ENCODE data around the gene PLEKHG3. TPM values are rescaled to one million over a fixed set of nuclear protein-coding genes. Genes with fewer than 3 reads are reported as not detected.

Gene PLEKHG3
- total and polyA plus RNA-seq, 2 of the 13 experiments (the other 11 are each of a cell fraction or from before 2014, with no cell fraction given), result 7.1 to 9.8 TPM

DNA sequence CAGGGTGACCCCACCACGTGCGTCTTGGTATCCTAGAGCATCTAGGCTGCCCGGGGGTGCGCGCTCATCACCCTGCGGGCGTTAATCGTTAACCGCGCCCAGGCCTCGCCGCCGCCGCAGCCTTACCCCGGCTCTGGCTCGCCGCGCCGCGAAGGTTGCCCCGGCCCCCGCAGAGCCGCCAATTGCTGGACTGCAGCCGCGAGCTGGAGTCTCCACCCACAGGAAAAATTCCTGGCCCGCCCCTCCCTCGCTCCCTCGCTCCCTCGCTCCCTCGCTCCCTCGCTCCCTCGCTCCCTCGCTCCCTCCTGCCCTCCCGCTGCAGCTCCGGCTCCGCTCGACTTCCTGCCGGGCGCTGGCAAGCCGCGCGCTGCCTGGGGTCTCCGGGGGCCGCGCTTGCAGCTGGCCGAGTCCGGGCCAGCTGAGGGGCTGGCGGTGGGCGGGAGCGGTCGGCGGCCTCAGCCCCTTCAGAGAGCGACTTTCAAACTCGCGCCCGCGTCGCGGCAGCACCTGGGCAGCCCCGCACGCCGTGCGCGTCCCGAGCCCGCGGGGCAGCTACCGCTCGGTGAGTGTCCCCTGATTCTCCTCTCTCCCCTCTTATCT is at the start of gene PLEKHG3 (continued):
- TF ChIP-seq ZBTB2 (CRISPR knock-in tag; IDR thresholded peaks at IDR 0.05; ENCODE audit: low read depth) (no peak), BCL3 (CRISPR knock-in tag; IDR thresholded peaks at IDR 0.05) (peak; percentile 11; the same call in 1 of the 2 replicates), IRF2 (CRISPR knock-in tag; IDR thresholded peaks at IDR 0.05) (no peak; the same call in 1 of the 2 replicates), ZBTB7A (CRISPR knock-in tag; IDR thresholded peaks at IDR 0.05) (0 out of 2 replicates have a peak, but pooled peaks have one; percentile 23), ZNF552 (CRISPR knock-in tag; IDR thresholded peaks at IDR 0.05; ENCODE audit: borderline replicate concordance) (no peak), RFXAP (CRISPR knock-in tag; IDR thresholded peaks at IDR 0.05; ENCODE audit: borderline replicate concordance) (peak; percentile 61; the same call in 1 of the 2 replicates), MZF1 (CRISPR knock-in tag; IDR thresholded peaks at IDR 0.05; ENCODE audit: borderline replicate concordance) (no peak), ASH2L (IDR thresholded peaks at IDR 0.05; ENCODE audit: insufficient read length, low read depth, low read length) (peak; percentile 41), DNMT1 (CRISPR knock-in tag; IDR thresholded peaks at IDR 0.05) (no peak), RBM22 (optimal IDR thresholded peaks at IDR 0.05; ENCODE audit: low read length) (no peak), ZNF501 (CRISPR knock-in tag; IDR thresholded peaks at IDR 0.05) (peak; percentile 58; the same call in 1 of the 2 replicates), PAX8 (CRISPR knock-in tag; IDR thresholded peaks at IDR 0.05; ENCODE audit: borderline replicate concordance) (peak; percentile 60; the same call in 1 of the 2 replicates), ZSCAN9 (CRISPR knock-in tag; IDR thresholded peaks at IDR 0.05; ENCODE audit: borderline replicate concordance) (no peak; the same call in 1 of the 2 replicates), ZNF879 (CRISPR knock-in tag; IDR thresholded peaks at IDR 0.05) (no peak), ARHGAP35 (CRISPR knock-in tag; IDR thresholded peaks at IDR 0.05; ENCODE audit: borderline replicate concordance) (no peak)
- TF ChIP-seq, protein P1, sequence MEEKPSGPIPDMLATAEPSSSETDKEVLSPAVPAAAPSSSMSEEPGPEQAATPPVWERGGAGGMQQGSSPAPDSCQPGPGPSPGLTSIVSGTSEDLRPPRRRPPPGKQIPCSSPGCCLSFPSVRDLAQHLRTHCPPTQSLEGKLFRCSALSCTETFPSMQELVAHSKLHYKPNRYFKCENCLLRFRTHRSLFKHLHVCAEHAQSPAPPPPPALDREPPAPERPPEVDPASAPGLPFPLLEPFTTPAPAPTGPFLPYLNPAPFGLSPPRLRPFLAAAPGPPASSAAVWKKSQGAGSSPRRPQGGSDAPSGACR (CRISPR knock-in tag; IDR thresholded peaks at IDR 0.05), result 0 out of 2 replicates have a peak, but pooled peaks have one; percentile 49
- TF ChIP-seq, protein P2, sequence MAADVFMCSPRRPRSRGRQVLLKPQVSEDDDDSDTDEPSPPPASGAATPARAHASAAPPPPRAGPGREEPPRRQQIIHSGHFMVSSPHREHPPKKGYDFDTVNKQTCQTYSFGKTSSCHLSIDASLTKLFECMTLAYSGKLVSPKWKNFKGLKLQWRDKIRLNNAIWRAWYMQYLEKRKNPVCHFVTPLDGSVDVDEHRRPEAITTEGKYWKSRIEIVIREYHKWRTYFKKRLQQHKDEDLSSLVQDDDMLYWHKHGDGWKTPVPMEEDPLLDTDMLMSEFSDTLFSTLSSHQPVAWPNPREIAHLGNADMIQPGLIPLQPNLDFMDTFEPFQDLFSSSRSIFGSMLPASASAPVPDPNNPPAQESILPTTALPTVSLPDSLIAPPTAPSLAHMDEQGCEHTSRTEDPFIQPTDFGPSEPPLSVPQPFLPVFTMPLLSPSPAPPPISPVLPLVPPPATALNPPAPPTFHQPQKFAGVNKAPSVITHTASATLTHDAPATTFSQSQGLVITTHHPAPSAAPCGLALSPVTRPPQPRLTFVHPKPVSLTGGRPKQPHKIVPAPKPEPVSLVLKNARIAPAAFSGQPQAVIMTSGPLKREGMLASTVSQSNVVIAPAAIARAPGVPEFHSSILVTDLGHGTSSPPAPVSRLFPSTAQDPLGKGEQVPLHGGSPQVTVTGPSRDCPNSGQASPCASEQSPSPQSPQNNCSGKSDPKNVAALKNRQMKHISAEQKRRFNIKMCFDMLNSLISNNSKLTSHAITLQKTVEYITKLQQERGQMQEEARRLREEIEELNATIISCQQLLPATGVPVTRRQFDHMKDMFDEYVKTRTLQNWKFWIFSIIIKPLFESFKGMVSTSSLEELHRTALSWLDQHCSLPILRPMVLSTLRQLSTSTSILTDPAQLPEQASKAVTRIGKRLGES (CRISPR knock-in tag; IDR thresholded peaks at IDR 0.05; ENCODE audit: borderline replicate concordance), result no peak
- TF ChIP-seq, protein P3, sequence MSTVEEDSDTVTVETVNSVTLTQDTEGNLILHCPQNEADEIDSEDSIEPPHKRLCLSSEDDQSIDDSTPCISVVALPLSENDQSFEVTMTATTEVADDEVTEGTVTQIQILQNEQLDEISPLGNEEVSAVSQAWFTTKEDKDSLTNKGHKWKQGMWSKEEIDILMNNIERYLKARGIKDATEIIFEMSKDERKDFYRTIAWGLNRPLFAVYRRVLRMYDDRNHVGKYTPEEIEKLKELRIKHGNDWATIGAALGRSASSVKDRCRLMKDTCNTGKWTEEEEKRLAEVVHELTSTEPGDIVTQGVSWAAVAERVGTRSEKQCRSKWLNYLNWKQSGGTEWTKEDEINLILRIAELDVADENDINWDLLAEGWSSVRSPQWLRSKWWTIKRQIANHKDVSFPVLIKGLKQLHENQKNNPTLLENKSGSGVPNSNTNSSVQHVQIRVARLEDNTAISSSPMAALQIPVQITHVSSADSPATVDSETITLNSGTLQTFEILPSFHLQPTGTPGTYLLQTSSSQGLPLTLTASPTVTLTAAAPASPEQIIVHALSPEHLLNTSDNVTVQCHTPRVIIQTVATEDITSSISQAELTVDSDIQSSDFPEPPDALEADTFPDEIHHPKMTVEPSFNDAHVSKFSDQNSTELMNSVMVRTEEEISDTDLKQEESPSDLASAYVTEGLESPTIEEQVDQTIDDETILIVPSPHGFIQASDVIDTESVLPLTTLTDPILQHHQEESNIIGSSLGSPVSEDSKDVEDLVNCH (CRISPR knock-in tag; IDR thresholded peaks at IDR 0.05), result no peak
- TF ChIP-seq, protein P4, sequence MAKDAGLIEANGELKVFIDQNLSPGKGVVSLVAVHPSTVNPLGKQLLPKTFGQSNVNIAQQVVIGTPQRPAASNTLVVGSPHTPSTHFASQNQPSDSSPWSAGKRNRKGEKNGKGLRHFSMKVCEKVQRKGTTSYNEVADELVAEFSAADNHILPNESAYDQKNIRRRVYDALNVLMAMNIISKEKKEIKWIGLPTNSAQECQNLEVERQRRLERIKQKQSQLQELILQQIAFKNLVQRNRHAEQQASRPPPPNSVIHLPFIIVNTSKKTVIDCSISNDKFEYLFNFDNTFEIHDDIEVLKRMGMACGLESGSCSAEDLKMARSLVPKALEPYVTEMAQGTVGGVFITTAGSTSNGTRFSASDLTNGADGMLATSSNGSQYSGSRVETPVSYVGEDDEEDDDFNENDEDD (CRISPR knock-in tag; IDR thresholded peaks at IDR 0.05; ENCODE audit: borderline replicate concordance), result peak; percentile 85
